ENCODE data around the gene LPP. TPM values are rescaled to one million over a fixed set of nuclear protein-coding genes. Genes with fewer than 3 reads are reported as not detected.

Gene LPP
- total RNA-seq, 2 donors from 2014 or later, result 1,568 to 1,607 TPM

GRCh38 chr3:188581792-188582191, 427.8 kb downstream of the LPP start:
- Histone ChIP-seq H3K9me3 (no peaks in the 10 kb centered on the region), H3K27me3 (replicated peaks; ENCODE audit: insufficient read depth) (no peaks in the 10 kb centered on the region), H3K4me3 (no peak overlapping the region), H3K36me3 (no peaks in the 10 kb centered on the region), H3K27ac (peak overlapping the region in 1 of 2 donors; percentile 77), H3K4me1 (ENCODE audit: control insufficient read depth in 1 of 2, low read depth in 2 of 2) (peaks cover 69 to 94% of the 10 kb centered on the region in 2 donors)
- TF ChIP-seq, protein P1, sequence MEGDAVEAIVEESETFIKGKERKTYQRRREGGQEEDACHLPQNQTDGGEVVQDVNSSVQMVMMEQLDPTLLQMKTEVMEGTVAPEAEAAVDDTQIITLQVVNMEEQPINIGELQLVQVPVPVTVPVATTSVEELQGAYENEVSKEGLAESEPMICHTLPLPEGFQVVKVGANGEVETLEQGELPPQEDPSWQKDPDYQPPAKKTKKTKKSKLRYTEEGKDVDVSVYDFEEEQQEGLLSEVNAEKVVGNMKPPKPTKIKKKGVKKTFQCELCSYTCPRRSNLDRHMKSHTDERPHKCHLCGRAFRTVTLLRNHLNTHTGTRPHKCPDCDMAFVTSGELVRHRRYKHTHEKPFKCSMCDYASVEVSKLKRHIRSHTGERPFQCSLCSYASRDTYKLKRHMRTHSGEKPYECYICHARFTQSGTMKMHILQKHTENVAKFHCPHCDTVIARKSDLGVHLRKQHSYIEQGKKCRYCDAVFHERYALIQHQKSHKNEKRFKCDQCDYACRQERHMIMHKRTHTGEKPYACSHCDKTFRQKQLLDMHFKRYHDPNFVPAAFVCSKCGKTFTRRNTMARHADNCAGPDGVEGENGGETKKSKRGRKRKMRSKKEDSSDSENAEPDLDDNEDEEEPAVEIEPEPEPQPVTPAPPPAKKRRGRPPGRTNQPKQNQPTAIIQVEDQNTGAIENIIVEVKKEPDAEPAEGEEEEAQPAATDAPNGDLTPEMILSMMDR (IDR thresholded peaks at IDR 0.05), result no peak
- ATAC-seq (ENCODE audit: insufficient number of reproducible peaks, low FRiP score, low read depth) (no peak), DNase-seq (ENCODE audit: low spot score) (no peak)

DNA sequence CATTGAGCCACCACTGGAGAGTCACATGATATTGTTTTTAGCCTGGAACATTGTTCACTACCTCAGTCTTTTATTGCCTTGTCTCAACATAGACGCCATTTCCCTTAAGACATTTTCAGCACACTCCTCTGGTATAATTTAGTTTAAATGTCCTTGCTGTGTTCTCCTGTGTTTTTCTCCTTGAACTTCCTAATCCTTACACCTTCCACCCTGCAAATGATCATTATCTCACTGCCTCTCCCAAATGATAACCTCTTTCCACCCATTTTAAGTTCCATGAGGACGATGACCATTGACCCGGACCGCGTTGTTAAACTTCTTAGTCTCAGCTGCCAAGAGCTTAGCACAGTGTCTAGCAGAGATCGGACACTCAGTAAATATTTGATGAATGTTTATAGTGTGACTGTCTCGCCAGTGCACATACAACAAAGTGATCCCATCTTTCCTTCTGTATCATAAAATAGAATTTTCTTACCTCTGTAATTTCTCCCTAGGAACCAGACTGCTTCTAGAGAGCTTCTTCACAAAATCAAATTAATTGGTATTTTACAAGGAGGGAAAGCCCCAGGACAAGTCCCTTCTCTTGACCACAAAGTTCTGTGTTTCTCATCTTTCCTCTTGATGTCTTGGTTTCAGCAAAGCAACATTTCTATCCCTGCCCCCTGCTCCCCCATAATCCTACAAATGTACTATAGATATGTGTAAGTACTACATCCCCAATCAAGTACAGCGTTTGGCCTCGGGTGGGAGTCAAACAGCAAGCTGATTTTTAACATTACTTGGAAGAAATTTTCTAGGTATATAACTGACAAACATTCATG, 429.6 kb downstream of the LPP start:
- H3K9me3 ChIP-seq, result no peaks in the 10 kb centered on the region
- no peak overlapping the region for H3K4me3 ChIP-seq
- DNase-seq (ENCODE audit: low spot score) (no peak), ATAC-seq (ENCODE audit: insufficient number of reproducible peaks, low FRiP score, low read depth) (no peak)
- no peaks in the 10 kb centered on the region for H3K27me3 ChIP-seq (replicated peaks; ENCODE audit: insufficient read depth)
- TF ChIP-seq, protein P1 (IDR thresholded peaks at IDR 0.05), result no peak
- H3K4me1 ChIP-seq (ENCODE audit: control insufficient read depth in 1 of 2, low read depth in 2 of 2), result peaks cover 64 to 86% of the 10 kb centered on the region in 2 donors
- peak overlapping the region; percentile 36 to 77 for H3K27ac ChIP-seq
- H3K36me3 ChIP-seq, result no peaks in the 10 kb centered on the region

DNA sequence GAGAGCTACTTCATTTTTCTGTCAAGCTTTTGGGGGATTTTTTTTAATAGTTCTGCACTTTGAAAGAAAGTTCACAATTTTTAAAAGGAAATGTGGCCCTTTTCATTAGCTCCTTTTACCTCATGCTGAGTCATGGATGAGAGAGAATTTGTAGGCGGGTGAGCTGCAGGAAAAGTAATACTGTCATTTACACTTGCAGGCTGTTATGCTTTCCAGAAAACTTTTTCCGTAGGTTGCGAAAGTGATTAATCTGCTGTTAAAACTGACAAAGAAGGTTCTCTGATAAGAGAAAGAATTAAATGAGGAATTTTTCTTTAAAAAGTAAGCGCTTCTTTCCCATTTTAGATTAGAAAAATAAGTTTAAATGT, 430.2 kb downstream of the LPP start:
- peak overlapping the region; percentile 36 to 77 for H3K27ac ChIP-seq
- ATAC-seq (ENCODE audit: insufficient number of reproducible peaks, low FRiP score, low read depth), result no peak
- peaks cover 64 to 86% of the 10 kb centered on the region in 2 donors for H3K4me1 ChIP-seq (ENCODE audit: control insufficient read depth in 1 of 2, low read depth in 2 of 2)
- no peaks in the 10 kb centered on the region for H3K9me3 ChIP-seq
- no peaks in the 10 kb centered on the region for H3K36me3 ChIP-seq
- TF ChIP-seq, protein P1 (IDR thresholded peaks at IDR 0.05), result no peak
- H3K4me3 ChIP-seq, result peak overlapping the region; percentile 9
- no peaks in the 10 kb centered on the region for H3K27me3 ChIP-seq (replicated peaks; ENCODE audit: insufficient read depth)
- DNase-seq (ENCODE audit: low spot score), result no peak

DNA sequence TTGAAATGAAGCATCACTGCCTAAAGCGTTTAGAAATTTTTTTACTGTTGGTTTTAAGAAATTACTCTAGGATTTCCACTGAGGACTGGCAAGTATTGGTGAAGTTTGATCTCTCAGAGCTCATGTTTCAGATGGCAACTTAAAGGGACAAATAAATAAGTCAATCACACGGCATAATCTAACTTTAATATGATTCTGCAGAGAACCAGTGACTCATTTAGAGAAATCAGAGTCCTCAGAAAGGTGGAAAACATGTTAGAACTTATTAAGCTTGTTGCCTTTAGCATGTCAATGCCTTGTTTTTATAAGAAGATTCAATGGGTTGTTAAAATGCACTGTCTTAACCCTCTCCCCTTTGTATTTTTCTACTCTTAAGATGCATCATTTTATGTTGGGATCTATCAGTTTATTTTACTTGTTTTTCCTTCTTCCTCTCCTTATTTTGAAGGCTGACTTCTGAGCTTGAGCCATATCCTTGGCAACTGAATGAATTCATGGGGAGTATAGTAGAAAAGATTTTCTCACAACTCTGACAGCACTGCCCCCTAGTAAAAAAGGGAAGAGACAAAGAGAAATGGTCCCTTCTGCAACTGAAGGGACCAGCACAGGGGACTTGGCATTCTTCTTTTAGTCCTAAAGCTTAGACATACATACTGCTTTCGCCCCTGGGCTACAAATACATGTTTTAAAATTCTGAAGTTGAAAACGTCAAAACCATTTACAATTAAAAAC, 431.2 kb downstream of the LPP start:
- H3K36me3 ChIP-seq, result no peaks in the 10 kb centered on the region
- H3K27me3 ChIP-seq (replicated peaks; ENCODE audit: insufficient read depth), result no peaks in the 10 kb centered on the region
- no peaks in the 10 kb centered on the region for H3K9me3 ChIP-seq
- H3K4me3 ChIP-seq, result peak overlapping the region; percentile 9
- H3K27ac ChIP-seq, result peak overlapping the region; percentile 55 to 77
- DNase-seq (ENCODE audit: low spot score) (no peak), ATAC-seq (ENCODE audit: insufficient number of reproducible peaks, low FRiP score, low read depth) (no peak)
- TF ChIP-seq, protein P1 (IDR thresholded peaks at IDR 0.05), result no peak
- H3K4me1 ChIP-seq (ENCODE audit: control insufficient read depth in 1 of 2, low read depth in 2 of 2), result peaks cover 65 to 86% of the 10 kb centered on the region in 2 donors

- TF ChIP-seq, protein P1 (IDR thresholded peaks at IDR 0.05), result no peak
- DNase-seq (ENCODE audit: low spot score) (no peak), ATAC-seq (ENCODE audit: insufficient number of reproducible peaks, low FRiP score, low read depth) (no peak)
- H3K4me3 ChIP-seq, result no peak overlapping the region
- H3K36me3 ChIP-seq, result no peaks in the 10 kb centered on the region
- H3K9me3 ChIP-seq, result no peaks in the 10 kb centered on the region
- no peak overlapping the region for H3K27ac ChIP-seq
- H3K27me3 ChIP-seq (replicated peaks; ENCODE audit: insufficient read depth), result no peaks in the 10 kb centered on the region
- peaks cover 63 to 84% of the 10 kb centered on the region in 2 donors for H3K4me1 ChIP-seq (ENCODE audit: control insufficient read depth in 1 of 2, low read depth in 2 of 2)
Observed at GRCh38 chr3:188589071-188589470, 435.1 kb downstream of the LPP start.
